Common myeloid progenitor, CD34-positive (primary cell): ENCODE measurements around the gene RAC2.

Experiments used
- CTCF ChIA-PET: fragments of 350-600 bp; sonication (Branson Sonifier 250); formaldehyde crosslinking; loops from one replicate; lab custom pipeline; 2021; ENCODE audit warnings: antibody characterized with exemption; lab: Charles Lee
- POLR2A ChIA-PET: fragments of 350-600 bp; sonication (Branson Sonifier 250); formaldehyde crosslinking; loops from one replicate; lab custom pipeline; 2021; ENCODE audit warnings: antibody characterized with exemption; lab: Charles Lee
- DNase-seq, 3 donors: peaks; one replicate each; pipeline versions ENCODE4 v3.0.0 to v3.0.0-alpha.2; 2013
- H3K27ac ChIP-seq, 2 experiments: 1 replicate in 1 of 2; 2 replicates in 1 of 2; pipeline ENCODE4 v1.7.0; 2013; ENCODE audit warnings: inconsistent platforms in 2 of 2, low read length in 2 of 2, mild to moderate bottlenecking in 2 of 2, low read depth in 1 of 2, moderate library complexity in 1 of 2; ENCODE audit not compliant: severe bottlenecking in 2 of 2, insufficient read depth in 1 of 2, poor library complexity in 1 of 2
- H3K27me3 ChIP-seq, 5 experiments: replicated peaks in 2 of 5; 1 replicate in 3 of 5; 2 replicates in 2 of 5; pipeline versions ENCODE4 v1.6.1 to v1.7.0; 2013; ENCODE audit warnings: low read length in 4 of 5, mild to moderate bottlenecking in 2 of 5, moderate library complexity in 2 of 5, inconsistent platforms in 1 of 5; ENCODE audit not compliant: insufficient read depth in 5 of 5, control insufficient read depth in 4 of 5
- H3K36me3 ChIP-seq, 4 experiments: 1 replicate in 2 of 4; 2 replicates in 2 of 4; pipeline versions ENCODE4 v1.6.1 to v1.7.0; 2013; ENCODE audit warnings: low read length in 3 of 4, control low read depth in 1 of 4, mild to moderate bottlenecking in 1 of 4; ENCODE audit not compliant: control insufficient read depth in 4 of 4, insufficient read depth in 4 of 4
- H3K4me1 ChIP-seq, 4 experiments: 1 replicate in 3 of 4; 2 replicates in 1 of 4; pipeline versions ENCODE4 v1.6.1 to v1.7.1; 2013; ENCODE audit warnings: low read length in 3 of 4, mild to moderate bottlenecking in 3 of 4, control low read depth in 1 of 4, inconsistent platforms in 1 of 4, moderate library complexity in 1 of 4; ENCODE audit not compliant: control insufficient read depth in 4 of 4, insufficient read depth in 4 of 4; ENCODE audit errors: control extremely low read depth in 1 of 4
- H3K4me3 ChIP-seq, 7 experiments: 1 replicate in 4 of 7; 2 replicates in 3 of 7; pipeline versions ENCODE4 v1.5.1 to v1.7.0; 2013; ENCODE audit warnings: mild to moderate bottlenecking in 7 of 7, low read length in 6 of 7, moderate library complexity in 6 of 7, inconsistent platforms in 2 of 7, low read depth in 2 of 7, control low read depth in 1 of 7; ENCODE audit not compliant: insufficient read depth in 4 of 7, control insufficient read depth in 1 of 7; ENCODE audit errors: extremely low read depth in 1 of 7
- H3K9me3 ChIP-seq, 5 experiments: 1 replicate in 4 of 5; 2 replicates in 1 of 5; pipeline versions ENCODE4 v1.6.1 to v1.7.1; 2013; ENCODE audit warnings: low read length in 4 of 5, mild to moderate bottlenecking in 2 of 5, inconsistent platforms in 1 of 5, low read depth in 1 of 5, moderate library complexity in 1 of 5; ENCODE audit not compliant: control insufficient read depth in 4 of 5, insufficient read depth in 2 of 5; ENCODE audit errors: control extremely low read depth in 1 of 5
- WGBS: methylation state at CpG from one replicate; pipeline ENCODE4 v1.1.5; 2013; ENCODE audit not compliant: insufficient coverage; 5-methylcytosine and 5-hydroxymethylcytosine counted together

The RAC2 gene

GRCh38 chr22:37181681-37182080 is 62.4 kb downstream of the RAC2 start:
- Histone ChIP-seq H3K27me3 (no peaks in the 10 kb centered on the region), H3K36me3 (no peaks in the 10 kb centered on the region), H3K27ac (no peak overlapping the region), H3K4me3 (no peak overlapping the region), H3K9me3 (no peaks in the 10 kb centered on the region), H3K4me1 (peaks cover 4 to 39% (median 20%) of the 10 kb centered on the region in 4 experiments)
- POLR2A ChIA-PET, result no interaction called here
- 92% methylated on average over 4 of the region's 4 CpGs for WGBS
- CTCF ChIA-PET, result no interaction called here
- no peak for DNase-seq

GRCh38 chr22:37180531-37181231 is 63.4 kb downstream of the RAC2 start:
- POLR2A ChIA-PET, result interaction anchor here (0.7 kb wide), 1 partner anchor 31 kb away, joined by 3 read pairs; no protein-coding TSS in a partner anchor
- H3K27me3 ChIP-seq, result no peaks in the 10 kb centered on the region
- CTCF ChIA-PET, result interaction anchor here (0.7 to 1.6 kb wide), 3 partner anchors 17 to 24 kb away, joined by 3 to 4 read pairs (median 3); no protein-coding TSS in a partner anchor

DNA sequence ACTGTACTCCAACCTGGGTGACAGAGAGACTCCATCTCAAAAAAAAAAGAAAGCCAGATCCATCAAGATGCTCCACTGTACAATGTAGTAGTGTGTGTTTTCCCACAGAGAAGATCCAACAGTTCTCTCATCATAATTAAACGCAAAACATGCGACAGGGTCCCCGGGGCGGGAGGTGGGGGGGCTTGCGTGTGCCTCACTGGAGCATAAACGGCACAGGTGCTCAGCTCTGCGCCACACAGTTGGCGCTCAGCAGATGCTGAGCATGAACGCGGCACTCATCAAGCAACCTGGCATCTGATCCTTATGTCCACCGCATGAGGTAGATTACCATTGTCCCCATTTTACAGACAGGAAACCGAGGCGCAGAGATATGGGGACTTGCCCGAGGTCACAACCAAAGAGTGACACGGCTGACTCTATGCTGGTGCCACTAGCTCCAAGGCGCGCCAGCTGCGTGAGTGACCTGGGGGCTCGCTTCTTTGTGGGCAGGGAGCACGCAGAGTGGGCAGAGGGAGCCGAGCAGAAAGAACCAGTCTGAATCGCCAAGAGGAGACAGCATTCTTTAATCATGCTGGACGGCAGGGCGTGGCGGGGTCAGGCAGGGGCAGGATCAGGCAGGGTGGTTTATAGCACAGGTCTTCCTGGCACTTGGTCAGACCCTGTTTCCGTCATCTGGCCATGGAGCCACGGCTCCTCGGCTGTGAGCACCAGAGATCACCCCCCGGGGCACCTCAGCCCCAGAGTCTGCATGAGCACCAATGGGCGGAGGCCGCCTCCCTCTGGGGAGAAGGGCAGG is 64.2 kb downstream of the RAC2 start:
- 93% methylated on average over 28 of the region's 31 CpGs for WGBS
- Histone ChIP-seq H3K4me1 (peaks cover 4 to 44% (median 28%) of the 10 kb centered on the region in 4 experiments), H3K4me3 (no peak overlapping the region), H3K27ac (no peak overlapping the region), H3K36me3 (no peaks in the 10 kb centered on the region), H3K27me3 (no peaks in the 10 kb centered on the region), H3K9me3 (no peaks in the 10 kb centered on the region)
- ChIA-PET CTCF (interaction anchor here (1.1 to 1.6 kb wide), 2 partner anchors 20 to 25 kb away, joined by 3 to 4 read pairs; no protein-coding TSS in a partner anchor), POLR2A (interaction anchor here (0.7 kb wide), 1 partner anchor 31 kb away, joined by 3 read pairs; no protein-coding TSS in a partner anchor)
- no peak for DNase-seq

More at GRCh38 chr22:37180531-37181231, 63.4 kb downstream of the RAC2 start:
- WGBS, result 99% methylated on average over 10 of the region's 15 CpGs
- H3K27ac ChIP-seq, result no peak overlapping the region
- no peak overlapping the region for H3K4me3 ChIP-seq
- no peak for DNase-seq
- H3K9me3 ChIP-seq, result no peaks in the 10 kb centered on the region
- no peaks in the 10 kb centered on the region for H3K36me3 ChIP-seq
- H3K4me1 ChIP-seq, result peaks cover 4 to 40% (median 23%) of the 10 kb centered on the region in 4 experiments

DNA sequence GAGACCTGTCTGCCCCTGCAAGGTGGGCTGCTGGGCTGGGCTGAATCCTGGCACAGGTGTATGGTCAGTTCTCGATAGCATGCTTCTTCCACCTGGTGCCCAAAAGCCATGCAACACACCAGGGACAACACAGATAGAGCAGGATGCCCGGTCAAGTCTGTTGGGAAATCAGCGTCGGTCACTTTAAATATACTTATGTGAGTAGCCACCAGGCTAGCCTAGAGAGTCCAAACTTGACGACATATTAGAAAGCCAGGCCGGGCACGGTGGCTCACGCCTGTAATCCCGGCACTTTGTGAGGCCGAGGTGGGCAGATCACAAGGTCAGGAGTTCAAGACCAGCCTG is 65.0 kb downstream of the RAC2 start:
- Histone ChIP-seq H3K27me3 (no peaks in the 10 kb centered on the region), H3K4me3 (no peak overlapping the region), H3K36me3 (no peaks in the 10 kb centered on the region), H3K27ac (no peak overlapping the region), H3K9me3 (no peaks in the 10 kb centered on the region), H3K4me1 (peaks cover 4 to 44% (median 28%) of the 10 kb centered on the region in 4 experiments)
- 98% methylated on average over 9 of the region's 10 CpGs for WGBS
- DNase-seq, result no peak
- CTCF ChIA-PET, result interaction anchor here (0.9 to 1.6 kb wide), 2 partner anchors 19 to 20 kb away, joined by 3 read pairs; no protein-coding TSS in a partner anchor
- POLR2A ChIA-PET, result no interaction called here

DNA sequence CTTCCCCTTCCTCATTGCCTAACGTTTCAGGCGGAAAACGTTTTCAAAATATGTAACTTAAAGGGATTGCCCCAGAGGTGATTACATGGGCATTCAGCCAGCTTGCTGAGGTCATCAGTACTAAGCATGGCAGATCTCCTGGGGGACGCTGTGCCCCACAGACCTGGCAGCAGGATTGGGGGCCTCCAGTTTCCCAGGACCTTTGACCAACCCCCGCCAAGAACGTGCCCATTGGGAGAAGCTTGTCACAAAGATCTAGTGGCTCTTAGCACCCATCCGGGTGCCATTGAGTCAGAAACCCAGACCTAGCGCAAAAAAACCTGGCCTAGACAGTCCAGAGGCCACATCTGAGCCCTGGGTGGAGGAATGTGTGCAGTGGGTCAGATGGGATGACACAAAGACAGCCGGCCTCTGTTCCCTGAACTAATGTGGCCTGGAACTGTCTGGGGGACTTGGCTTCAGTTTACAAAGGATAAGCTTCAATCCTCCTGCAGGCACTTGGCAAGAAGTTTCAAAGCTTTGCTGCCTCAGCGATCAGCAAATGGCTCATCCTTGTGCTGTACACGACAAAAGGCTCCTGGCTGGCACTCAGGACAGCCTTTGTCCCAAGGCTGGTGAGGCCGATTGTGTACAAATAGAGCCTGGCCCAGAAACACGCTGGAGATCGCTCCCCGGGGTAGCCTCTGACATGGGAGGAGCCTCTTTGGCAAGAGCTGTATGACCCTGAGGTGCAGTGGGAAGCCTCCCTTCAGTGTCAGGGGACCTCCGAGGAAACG is 65.5 kb downstream of the RAC2 start:
- H3K4me1 ChIP-seq, result peaks cover 4 to 38% (median 26%) of the 10 kb centered on the region in 4 experiments
- WGBS, result 83% methylated on average over 17 of the region's 17 CpGs
- no peaks in the 10 kb centered on the region for H3K9me3 ChIP-seq
- H3K4me3 ChIP-seq, result no peak overlapping the region
- CTCF ChIA-PET, result interaction anchor here (0.9 to 1.6 kb wide), 4 partner anchors 10 to 21 kb away, joined by 3 read pairs; no protein-coding TSS in a partner anchor
- DNase-seq, result no peak
- H3K27me3 ChIP-seq, result no peaks in the 10 kb centered on the region
- H3K36me3 ChIP-seq, result no peaks in the 10 kb centered on the region
- no peak overlapping the region for H3K27ac ChIP-seq
- POLR2A ChIA-PET, result no interaction called here

GRCh38 chr22:37177755-37178154 is 66.3 kb downstream of the RAC2 start:
- Histone ChIP-seq H3K9me3 (no peaks in the 10 kb centered on the region), H3K27me3 (no peaks in the 10 kb centered on the region), H3K36me3 (no peaks in the 10 kb centered on the region), H3K4me1 (peaks cover 4 to 33% (median 26%) of the 10 kb centered on the region in 4 experiments), H3K27ac (no peak overlapping the region), H3K4me3 (no peak overlapping the region)
- ChIA-PET POLR2A (no interaction called here), CTCF (interaction anchor here (0.6 to 2.9 kb wide), 6 partner anchors 9 to 731 kb away, joined by 3 to 16 read pairs (median 3); partner anchors contain the start of gene C1QTNF6)
- 96% methylated on average over 3 of the region's 3 CpGs for WGBS
- DNase-seq, result no peak
